Measurements from ENCODE around the gene TMSB15A.
"Not testable (repeated sequence)": the region's sequence is repeated elsewhere in the genome, so short reads cannot be mapped to it uniquely, and the experiment has no call there.

TMSB15A gene

DNA sequence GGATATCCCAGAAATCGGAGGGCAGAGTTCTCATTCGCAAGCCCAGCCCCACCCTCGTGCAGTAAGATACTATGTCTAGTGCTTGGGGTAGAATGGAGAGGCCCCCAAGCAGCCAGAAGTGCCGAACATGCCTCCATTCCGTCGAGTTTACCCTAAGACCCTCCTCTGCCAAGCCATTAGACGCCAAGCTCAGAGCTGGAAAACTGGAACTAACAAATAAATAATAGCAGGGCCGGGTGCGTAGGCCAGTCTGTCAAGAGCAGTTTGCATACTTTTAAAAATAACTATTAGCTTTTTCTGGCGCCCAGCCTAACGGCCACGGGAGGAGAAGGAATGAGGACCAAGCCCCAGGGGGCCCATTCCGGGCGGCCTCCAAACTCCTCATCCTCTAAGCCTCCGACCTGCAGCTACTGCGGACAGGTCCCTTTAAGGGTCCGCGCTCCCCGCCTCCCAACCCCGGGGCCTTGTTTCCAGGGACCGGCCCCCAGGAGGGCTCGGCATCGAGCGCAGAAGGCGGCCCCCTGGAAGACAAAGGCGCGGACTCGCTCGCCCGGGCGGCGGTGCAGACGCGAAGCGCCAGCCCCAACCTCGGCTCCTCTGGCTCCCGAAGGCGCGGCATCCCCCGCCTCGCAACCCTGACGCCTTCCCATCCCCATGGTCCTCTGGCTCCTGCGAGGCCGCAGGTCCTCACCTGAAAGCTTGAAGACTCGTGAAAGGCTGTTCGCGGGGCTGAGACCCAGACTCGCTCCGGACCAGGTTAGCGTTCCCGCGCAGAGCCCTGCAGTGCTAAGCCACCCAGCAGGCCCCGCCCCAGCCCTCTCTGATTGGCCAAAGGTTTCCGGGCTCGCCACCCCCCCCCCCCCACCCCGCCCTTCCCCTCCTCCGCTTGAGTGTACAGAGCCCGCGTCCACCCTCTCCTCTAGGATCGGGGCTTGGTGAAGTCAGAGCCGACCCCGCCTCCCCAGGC lies at the start of gene TMSB15A:
Gene TMSB15A (minus strand): TSS at position 765 of the 967 bp plus-strand sequence.
- peak; percentile 61 for DNase-seq

DNA sequence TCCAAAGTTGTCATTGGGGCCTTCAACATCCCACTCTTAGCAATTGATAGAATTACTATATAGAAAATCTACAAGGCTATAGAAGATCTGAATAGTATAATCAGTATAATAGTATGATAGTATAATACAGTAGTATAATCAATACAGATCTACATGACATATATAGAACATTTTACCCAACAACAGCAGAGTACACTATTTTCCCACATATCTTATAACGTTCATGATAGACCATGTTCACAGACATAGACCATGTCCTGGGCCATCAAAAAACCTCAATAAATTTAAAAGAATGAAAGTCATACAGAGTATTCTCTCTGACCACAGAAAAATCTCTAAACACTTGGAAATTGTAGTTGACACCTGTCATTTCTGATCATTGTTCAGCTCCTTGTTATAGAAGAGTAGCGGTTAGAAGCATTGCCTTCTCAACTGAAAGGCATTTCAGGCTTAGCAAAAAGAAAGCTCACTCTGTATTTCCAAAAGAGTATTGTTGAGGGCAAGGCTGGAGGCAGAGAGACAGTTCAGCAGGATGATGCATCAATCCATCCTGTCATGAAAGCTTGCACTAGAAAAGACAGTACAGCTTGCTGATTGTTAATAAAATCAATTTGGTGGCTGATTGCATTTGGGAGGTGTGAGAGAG lies 44.0 kb upstream of the TMSB15A start:
- DNase-seq = no peak

- DNase-seq = no peak
Observed at GRCh38 chrX:102558607-102559006, 42.1 kb upstream of the TMSB15A start.

DNA sequence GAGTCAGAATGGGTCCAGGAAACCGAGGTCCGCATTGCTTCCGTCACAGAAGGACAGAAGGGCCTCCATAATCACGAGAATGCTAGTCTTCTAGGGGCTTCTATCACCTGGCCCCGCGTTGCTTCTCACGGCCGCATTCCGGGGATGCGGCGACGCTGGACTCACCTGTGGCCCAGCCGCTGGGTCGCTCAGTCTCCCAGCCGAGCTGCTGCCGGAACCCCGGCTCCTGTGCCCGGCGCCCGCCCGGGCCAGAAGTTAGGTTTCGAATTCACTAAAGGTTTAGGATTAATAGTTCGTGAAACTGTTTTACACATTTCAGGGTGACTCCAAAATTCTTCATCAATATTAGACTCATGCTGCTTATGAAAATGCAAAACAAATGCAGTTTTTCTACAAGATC lies 31.7 kb upstream of the TMSB15A start:
- no peak for DNase-seq

GRCh38 chrX:102546828-102547493 lies 30.4 kb upstream of the TMSB15A start:
- no peak for DNase-seq

GRCh38 chrX:102546175-102546574 lies 29.6 kb upstream of the TMSB15A start:
- not testable (repeated sequence) for DNase-seq

GRCh38 chrX:102535958-102536357 lies 19.4 kb upstream of the TMSB15A start:
- no peak for DNase-seq

GRCh38 chrX:102517326-102517725 lies 787 bp upstream of the TMSB15A start:
- DNase-seq = no peak

- DNase-seq = no peak
Observed at GRCh38 chrX:102514536-102514935, 2.0 kb downstream of the TMSB15A start.

DNA sequence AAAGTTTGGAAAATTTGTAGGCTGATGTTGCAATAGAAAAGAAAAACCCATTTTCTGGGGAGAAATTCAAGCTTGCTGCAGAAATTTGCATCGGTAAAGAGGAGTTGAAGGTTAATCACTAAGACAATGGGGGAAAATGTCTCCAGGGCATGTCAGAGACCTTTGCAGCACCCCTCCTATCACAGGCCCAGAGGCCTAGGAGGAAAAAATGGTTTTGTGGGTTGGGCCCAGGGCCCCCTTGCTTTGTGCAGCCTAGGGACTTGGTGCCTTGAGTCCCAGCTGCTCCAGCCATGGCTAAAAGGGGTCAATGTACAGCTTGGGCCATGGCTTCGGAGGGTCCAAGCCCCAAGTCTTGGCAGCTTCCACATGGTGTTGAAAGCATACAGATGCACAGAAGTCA lies 17.8 kb downstream of the TMSB15A start:
- DNase-seq = no peak

DNA sequence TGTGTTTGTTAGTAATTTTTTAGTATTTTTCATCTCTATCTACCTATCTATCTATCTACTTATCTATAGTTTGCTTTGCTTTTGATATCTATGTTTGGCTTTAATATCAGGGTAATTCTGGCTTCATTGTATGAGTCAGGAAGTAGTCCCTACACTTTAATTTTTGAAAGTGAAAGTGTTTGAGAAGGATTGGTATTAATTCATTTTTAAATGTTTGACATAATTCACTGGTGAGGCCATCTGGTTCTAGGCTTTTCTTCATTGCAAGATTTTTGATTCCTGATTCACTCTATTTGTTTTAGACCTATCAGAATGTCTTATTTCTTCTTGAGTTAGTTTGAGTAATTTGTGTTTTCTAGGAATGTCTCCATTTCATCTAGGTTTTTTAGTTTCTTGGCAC lies 24.8 kb downstream of the TMSB15A start:
- DNase-seq = no peak

DNA sequence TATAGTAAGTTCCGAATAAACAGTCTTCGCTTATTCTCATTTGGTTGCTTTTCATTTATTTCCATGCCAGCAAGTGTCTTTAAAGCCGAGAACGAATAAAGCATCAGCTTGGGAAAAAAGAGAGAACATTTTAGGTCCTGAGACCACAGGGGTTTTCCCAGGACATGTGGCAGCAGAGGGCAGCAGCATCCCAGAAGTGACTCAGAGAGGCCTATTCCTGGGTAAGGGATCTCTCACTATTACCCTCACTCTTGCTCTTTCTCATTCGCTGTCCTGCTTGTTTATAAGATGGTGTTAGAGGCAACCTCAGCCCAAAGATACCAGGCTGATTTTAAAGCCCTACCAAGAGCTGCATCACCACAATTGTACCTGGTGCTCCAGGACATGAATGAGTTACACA lies 37.8 kb downstream of the TMSB15A start:
- not testable (repeated sequence) for DNase-seq

- DNase-seq = not testable (repeated sequence)
Observed at GRCh38 chrX:102471762-102472220, 44.7 kb downstream of the TMSB15A start, which contains the start of gene TCP11X2. Gene TCP11X2, minus strand, starts transcription at chrX:102471812.

DNA sequence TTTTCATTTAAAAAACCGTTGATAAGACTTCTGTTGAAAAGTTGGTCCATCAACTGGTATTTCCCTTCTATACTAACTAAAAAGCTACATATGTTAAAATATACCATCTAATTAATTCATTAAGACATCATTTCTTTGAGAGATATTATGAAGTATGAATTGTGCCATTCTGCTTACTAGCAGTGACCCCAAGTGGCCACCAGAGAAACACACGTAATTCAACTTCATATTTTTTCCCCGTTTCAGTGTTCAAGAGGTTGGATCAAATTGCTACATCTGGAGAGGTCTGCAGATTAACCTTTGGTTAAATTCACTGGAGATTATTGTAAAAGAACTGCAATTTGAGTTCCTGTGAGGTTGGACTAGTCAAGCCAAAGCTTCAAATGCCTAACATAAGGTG lies 46.3 kb downstream of the TMSB15A start:
- not testable (repeated sequence) for DNase-seq
